Transverse colon (tissue), 3 donors: ENCODE data around the gene PEX14.

Source experiments
- EP300 ChIP-seq: sonication (generic); formaldehyde crosslinking; IDR thresholded peaks from one replicate; pipeline ENCODE4 v1.6.1; 2017; ENCODE audit warnings: antibody characterized with exemption, low read depth
- TF ChIP-seq, protein P1 (sequence below), 5 experiments: fragments of 200-600 bp in 3 of 5; fragments of 450-650 bp in 2 of 5; sonication (generic) in 3 of 5; IDR thresholded peaks; 1 replicate in 2 of 5; 2 replicates in 3 of 5; pipeline ENCODE4 v1.5.1; 2016 to 2017; ENCODE audit warnings: antibody characterized with exemption in 5 of 5, inconsistent platforms in 3 of 5, mild to moderate bottlenecking in 2 of 5, moderate library complexity in 1 of 5

DNA sequence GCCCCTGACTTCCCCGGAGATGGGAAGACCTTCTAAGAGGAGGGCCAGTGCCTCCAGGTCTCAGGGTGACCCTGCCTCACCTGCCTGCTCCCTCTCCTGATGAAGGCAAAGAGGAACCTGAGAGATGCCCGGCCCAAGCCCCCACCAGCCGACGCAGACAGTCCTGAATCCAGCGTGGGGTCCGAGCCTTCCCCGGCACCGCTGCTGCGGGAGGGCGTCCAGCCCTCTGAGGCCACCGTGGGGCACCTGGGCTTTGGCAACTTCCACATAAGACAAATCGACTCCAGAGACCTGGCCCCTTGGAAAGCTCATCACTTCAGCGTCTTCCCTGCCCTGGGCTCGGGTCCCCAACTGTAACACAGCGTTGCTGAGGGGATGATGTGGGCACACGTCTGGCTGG, 199.5 kb downstream of the PEX14 start:
- TF ChIP-seq, protein P1, sequence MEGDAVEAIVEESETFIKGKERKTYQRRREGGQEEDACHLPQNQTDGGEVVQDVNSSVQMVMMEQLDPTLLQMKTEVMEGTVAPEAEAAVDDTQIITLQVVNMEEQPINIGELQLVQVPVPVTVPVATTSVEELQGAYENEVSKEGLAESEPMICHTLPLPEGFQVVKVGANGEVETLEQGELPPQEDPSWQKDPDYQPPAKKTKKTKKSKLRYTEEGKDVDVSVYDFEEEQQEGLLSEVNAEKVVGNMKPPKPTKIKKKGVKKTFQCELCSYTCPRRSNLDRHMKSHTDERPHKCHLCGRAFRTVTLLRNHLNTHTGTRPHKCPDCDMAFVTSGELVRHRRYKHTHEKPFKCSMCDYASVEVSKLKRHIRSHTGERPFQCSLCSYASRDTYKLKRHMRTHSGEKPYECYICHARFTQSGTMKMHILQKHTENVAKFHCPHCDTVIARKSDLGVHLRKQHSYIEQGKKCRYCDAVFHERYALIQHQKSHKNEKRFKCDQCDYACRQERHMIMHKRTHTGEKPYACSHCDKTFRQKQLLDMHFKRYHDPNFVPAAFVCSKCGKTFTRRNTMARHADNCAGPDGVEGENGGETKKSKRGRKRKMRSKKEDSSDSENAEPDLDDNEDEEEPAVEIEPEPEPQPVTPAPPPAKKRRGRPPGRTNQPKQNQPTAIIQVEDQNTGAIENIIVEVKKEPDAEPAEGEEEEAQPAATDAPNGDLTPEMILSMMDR (IDR thresholded peaks at IDR 0.05): no peak
- no peak for TF ChIP-seq EP300
